HG03521 (cell line): ENCODE results near the gene VANGL2.
"Not testable (repeated sequence)": the region's sequence is repeated elsewhere in the genome, so short reads cannot be mapped to it uniquely, and the experiment has no call there.

Experiments used
- ATAC-seq: cut with Tn5 transposase; IDR thresholded peaks from one replicate; pipeline ENCODE4 v1.9.1; 2021; ENCODE audit warnings: mild to moderate bottlenecking, moderate library complexity; ENCODE audit not compliant: unreplicated experiment

Gene VANGL2

GRCh38 chr1:160370561-160371345 lies 29.6 kb upstream of the VANGL2 start:
- no peak for ATAC-seq

- ATAC-seq, result no peak
Measured at GRCh38 chr1:160371346-160371631, 29.1 kb upstream of the VANGL2 start.

GRCh38 chr1:160371756-160372155 lies 28.6 kb upstream of the VANGL2 start:
- ATAC-seq, result no peak

GRCh38 chr1:160373696-160374095 lies 26.7 kb upstream of the VANGL2 start:
- no peak for ATAC-seq

GRCh38 chr1:160374306-160375110 lies 25.9 kb upstream of the VANGL2 start:
- no peak for ATAC-seq

GRCh38 chr1:160375788-160376524 lies 24.4 kb upstream of the VANGL2 start:
- no peak for ATAC-seq

- ATAC-seq, result no peak
Measured at GRCh38 chr1:160376525-160377131, 23.7 kb upstream of the VANGL2 start.

- ATAC-seq, result no peak
Measured at GRCh38 chr1:160377585-160378206, 22.7 kb upstream of the VANGL2 start.

GRCh38 chr1:160384812-160385211 lies 15.6 kb upstream of the VANGL2 start:
- not testable (repeated sequence) for ATAC-seq

- ATAC-seq, result not testable (repeated sequence)
Measured at GRCh38 chr1:160388406-160388805, 12.0 kb upstream of the VANGL2 start.

GRCh38 chr1:160394673-160395072 lies 5.7 kb upstream of the VANGL2 start:
- no peak for ATAC-seq

GRCh38 chr1:160397651-160398050 lies 2.7 kb upstream of the VANGL2 start:
- ATAC-seq, result no peak

GRCh38 chr1:160398823-160399222 lies 1.5 kb upstream of the VANGL2 start:
- ATAC-seq, result no peak

- ATAC-seq, result no peak
Measured at GRCh38 chr1:160399544-160400222, 681 bp upstream of the VANGL2 start.

- ATAC-seq, result no peak
Measured at GRCh38 chr1:160400646-160401486, 502 bp downstream of the VANGL2 start.

- no peak for ATAC-seq
Measured at GRCh38 chr1:160401487-160401805, 1.1 kb downstream of the VANGL2 start.

- ATAC-seq, result no peak
Measured at GRCh38 chr1:160402001-160402795, 1.8 kb downstream of the VANGL2 start.

- ATAC-seq, result no peak
Measured at GRCh38 chr1:160403244-160403643, 2.9 kb downstream of the VANGL2 start.

- ATAC-seq, result no peak
Measured at GRCh38 chr1:160404094-160404493, 3.7 kb downstream of the VANGL2 start.
